A204.1 (cell line): ENCODE results near the gene SPNS2.

Experiments used
- FAIRE-seq: peaks from 2 replicates; lab custom pipeline; 2012; peaks lifted over from hg19 to GRCh38; lab: Jason Lieb, UNC

SPNS2 gene

DNA sequence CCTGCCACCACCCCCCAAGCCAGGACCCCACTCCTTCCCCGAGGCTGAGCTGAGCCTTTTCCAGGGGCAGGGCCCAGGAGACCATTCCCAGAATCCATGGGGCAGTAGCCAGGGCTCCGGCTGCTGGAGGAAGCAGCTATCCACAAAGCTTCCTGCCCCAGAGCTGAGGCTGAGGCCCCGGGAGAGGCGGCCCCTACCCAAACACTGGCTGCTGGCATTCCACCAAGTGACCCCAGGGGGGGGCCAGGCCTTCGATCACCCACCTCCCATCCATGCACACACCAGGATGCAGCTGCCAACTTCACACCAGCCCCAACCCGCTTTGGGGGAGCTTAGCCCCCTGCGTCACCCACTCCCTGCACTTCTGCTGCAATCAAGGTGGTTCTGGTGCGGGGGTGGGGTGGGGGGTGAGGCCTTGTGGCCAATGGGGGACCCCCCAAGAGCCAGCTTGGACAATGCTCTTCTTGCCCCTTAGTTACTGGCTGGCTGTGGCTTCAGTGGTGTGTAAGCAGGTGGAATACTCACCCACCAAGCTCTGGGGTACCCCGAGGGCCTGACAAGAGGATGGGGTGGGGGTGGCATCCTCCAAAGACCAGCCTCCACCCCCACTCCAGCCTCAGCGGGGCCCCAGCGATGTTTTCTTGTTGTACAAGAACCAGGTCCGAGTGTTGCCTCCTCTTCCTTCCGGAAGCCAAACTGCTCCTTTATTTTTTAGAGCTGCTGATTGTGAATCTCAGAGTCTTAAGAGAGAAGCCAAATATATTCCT, 39.7 kb downstream of the SPNS2 start:
- FAIRE-seq: no peak

DNA sequence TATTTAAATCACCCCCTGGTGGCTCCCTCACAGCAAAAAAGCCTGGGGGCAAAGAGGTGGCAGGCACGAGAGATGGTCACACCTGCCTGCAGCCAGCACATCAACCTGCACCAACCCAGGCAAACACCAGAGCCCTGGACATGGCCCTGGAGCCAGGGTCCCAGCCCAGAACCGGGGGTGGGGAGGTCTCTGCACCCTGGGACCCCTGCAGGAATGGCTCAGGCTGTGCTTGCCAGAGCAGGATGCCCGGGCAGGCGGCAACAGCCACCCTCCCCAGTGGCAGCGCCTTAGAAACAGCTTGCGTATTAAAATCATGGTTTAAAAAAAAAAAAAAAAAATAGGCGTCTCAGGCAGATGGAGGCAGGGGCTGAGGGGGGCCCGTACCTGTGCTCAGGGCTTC, 40.3 kb downstream of the SPNS2 start:
- no peak for FAIRE-seq

- no peak for FAIRE-seq
Observed at GRCh38 chr17:4539576-4540223, 41.0 kb downstream of the SPNS2 start.

DNA sequence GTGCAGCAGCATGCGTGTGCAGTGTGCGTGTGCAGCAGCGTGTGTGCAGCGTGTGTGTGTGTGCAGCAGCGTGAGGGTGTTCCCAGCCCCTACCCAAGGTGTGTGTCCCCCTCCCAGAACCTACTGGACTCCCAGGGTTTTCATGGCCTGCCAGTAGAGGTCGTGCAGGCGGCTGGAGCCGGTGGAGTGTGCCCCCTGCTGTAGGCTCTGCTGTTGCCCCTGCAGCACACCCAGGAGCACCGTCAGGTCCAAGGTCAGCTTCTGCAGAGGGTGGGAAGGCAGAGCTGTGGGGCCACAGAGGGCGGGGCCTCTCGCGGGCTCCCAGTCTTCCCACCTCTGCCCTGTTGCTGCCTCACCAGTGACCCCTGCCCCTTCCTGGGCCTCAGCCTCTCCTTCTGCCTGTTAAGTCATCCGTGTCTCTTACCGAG, 41.6 kb downstream of the SPNS2 start:
- no peak for FAIRE-seq

- no peak for FAIRE-seq
Observed at GRCh38 chr17:4540687-4541327, 42.1 kb downstream of the SPNS2 start.

DNA sequence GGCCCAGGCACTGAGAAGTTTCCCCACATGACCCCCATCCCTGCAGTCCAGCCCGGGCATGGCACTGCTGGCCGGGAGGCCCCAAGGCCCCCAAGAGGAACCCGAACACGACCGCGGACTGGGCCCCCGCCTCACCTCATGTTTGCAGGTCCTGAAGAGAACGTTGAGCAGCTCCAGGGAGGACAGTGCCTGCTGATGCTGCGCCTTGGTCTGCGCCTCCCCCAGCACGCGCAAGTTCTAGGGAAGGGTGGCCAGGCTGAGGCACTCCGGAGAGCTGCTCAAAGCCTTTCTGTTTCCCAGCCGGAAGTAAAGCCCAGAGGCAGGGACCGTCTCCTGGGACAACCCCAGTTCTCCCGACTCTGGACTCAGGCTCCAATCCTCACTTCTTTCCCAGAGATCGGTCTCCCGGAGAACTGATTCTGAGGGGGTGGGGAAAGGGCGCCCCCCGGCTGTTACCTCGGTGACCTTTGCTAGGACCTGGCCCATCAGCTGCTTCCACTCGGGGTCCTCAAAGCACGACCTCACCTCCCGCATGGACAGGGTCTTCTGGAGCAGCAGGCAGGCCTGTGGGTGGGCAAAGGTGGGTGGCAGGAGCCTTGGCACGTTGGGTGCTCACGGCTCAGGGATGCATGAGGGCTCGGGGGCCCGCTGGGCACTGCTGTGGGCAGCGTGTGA, 42.8 kb downstream of the SPNS2 start:
- FAIRE-seq: no peak

- FAIRE-seq: no peak
Observed at GRCh38 chr17:4542003-4542725, 43.5 kb downstream of the SPNS2 start.

- no peak for FAIRE-seq
Observed at GRCh38 chr17:4542726-4543191, 44.1 kb downstream of the SPNS2 start.

DNA sequence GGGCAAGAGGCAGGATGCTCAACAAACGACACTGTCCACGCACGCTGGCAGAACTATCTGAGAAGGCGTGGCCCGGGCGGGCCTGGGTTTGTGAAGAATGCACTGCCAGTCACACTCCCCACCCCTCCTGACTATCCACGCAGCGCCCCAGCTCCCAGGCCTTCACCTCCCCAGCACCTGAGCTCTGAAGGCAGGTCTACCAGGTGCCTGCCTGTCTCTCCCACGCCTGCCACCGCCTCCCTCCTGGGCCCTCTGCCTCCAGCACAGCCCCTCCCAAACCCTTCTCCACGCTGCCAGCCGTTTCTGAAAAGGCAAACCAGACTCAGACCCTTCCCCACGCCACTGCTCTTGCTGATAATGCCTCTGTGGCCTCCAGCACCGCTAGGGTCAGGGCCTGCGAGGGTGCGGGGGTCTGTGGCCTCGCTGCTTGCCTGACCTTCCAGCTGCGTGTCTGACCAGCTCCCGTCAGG, 44.9 kb downstream of the SPNS2 start:
- no peak for FAIRE-seq

GRCh38 chr17:4544135-4544950, 45.7 kb downstream of the SPNS2 start:
- FAIRE-seq: no peak

DNA sequence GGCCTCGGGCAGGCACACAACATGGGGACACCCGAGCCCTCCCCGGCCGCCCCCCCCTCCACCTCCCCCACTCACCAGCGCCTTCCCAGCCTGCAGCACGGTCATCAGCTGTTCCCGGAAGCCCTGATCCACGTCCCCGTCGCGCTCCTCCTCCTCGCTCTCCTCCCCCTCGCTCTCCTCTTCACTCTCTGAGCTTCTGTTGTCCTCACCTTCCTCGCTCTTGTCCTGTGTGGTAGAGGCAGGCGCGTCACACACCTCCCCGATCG, 46.2 kb downstream of the SPNS2 start:
- no peak for FAIRE-seq

DNA sequence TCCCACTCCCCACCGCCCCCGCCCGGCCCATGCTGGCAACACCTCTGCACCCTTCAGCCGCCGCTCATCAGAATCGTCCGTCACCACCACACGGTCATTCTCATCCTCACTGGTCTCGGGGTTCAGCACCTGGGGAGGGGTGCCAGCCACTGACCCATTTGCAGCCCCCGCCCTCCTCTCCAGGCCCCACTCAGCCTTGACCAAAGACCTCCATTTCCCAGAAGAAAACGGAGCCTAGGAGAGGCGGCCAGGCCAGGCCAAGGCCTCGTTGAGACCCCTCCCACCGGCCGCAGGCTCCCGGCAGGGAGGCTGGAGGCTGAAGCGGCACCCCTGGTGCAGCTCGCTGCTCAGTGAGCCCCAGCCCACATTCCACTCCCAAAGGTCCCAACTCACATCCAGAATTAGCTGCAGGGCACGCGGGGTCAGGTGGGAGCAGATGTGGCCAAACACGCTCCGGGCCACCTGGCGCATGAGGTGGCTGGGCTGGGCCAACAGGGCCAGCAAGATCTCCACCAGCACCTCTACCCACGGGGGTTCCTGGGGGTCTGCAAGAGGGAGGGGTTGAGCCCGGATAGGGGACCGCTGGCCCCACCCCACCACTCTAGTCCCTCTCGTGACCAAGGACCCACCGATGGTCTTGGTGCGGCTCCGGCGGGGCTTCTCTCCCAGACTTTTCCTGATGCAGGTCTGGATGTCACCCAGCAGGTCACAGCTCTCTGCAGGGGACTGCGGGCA, 46.7 kb downstream of the SPNS2 start:
- no peak for FAIRE-seq

- FAIRE-seq: no peak
Observed at GRCh38 chr17:4547118-4547906, 48.6 kb downstream of the SPNS2 start.

DNA sequence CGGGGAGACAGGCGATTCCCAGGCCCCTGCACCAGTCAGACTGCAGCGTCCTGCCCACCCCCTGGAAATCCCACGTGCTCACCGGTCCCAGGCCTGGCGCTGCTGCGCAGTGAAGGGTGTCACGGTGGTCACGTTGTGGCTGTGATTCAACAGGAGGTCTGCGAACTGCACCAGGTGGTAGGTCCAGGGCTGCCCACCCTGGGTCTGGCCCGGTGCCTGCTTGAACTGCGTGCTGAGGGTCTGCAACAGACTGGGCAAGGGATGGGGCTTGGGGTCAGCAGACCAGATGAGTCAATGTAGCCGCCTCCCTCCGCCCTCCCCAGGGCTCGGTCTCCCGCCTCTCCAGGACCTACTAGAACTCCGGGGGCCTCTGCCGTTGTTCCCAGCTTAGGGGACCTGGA, 49.4 kb downstream of the SPNS2 start:
- no peak for FAIRE-seq

- no peak for FAIRE-seq
Observed at GRCh38 chr17:4548721-4549531, 50.2 kb downstream of the SPNS2 start.

- FAIRE-seq: no peak
Observed at GRCh38 chr17:4549781-4550533, 51.3 kb downstream of the SPNS2 start.

DNA sequence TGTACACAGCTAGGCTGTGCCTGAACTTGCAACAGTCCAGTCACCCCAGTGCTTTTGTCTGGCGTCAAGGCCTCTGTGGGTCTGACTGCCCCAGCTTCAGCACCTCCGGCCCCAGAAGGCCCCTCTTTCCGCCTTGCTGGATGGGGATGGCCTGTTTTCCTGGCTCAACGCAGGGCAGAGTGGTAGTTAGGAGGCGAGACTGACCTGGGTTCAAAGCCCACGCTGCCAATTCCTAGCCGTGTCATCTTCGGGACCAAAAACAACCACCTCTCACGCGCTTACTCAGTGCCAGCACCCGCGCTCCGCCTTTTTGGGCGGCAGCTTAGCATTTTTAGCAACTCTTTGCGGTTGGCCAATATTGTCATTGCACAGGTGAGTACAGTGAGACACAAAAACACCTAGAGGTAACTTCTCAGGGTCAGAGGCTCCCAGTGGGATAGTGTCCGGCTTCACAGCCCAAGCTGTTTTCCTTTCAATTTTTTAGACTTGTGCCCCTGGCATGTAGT, 51.9 kb downstream of the SPNS2 start:
- no peak for FAIRE-seq

DNA sequence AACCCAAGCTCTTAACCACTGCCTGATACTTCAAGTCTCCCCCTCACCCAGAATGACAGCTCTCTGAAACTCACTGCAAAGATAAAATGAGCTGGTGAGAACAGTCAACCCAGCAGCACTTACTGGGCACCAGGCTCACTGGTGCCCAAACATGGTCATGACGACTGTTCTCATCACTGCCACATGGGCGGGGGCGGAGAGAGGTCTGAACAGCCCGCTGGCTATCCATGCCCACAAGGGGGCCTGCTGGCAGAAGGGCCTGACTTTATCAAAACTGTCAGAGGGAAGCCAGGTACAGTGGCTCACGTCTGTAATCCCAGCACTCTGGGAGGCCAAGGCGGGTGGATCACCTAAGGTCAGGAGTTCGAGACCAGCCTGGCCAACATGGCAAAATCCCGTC, 52.5 kb downstream of the SPNS2 start:
- no peak for FAIRE-seq
